ENCODE data around the gene ABCA6.
A peak's percentile ranks its signal among the peaks of the same experiment; 100 is the strongest.
"Not testable (repeated sequence)": the region's sequence is repeated elsewhere in the genome, so short reads cannot be mapped to it uniquely, and the experiment has no call there.

The ABCA6 gene

DNA sequence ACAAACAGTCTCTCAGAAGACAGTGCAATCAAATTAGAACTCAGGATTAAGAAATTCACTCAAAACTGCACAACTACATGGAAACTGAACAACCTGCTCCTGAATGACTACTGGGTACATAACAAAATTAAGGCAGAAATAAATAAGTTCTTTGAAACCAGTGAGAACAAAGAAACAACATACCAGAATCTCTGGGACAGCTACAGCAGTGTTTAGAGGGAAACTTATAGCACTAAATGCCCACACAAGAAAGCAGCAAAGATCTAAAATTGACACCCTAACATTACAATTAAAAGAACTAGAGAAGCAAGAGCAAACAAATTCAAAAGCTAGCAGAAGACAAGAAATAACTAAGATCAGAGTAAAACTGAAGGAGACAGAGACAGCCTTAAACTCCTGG is 68.3 kb downstream of the ABCA6 start:
- DNase-seq (ENCODE audit: low spot score): not testable (repeated sequence)

DNA sequence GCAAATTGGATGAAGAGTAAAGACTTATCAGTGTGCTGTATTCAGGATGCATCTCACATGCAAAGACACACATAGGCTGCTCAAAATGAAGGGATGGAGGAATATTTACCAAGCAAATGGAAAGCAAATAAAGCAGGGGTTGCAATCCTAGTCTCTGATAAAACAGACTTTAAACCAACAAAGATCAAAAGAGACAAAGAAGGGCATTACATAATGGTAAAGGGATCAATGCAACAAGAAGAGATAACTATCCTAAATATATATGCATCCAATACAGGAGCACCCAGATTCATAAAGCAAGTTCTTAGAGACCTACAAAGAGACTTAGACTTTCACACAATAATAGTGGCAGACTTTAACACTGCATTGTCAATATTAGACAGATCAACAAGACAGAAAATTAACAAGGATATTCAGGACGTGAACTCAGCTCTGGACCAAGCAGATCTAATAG is 68.9 kb downstream of the ABCA6 start:
- DNase-seq (ENCODE audit: low spot score): not testable (repeated sequence)

DNA sequence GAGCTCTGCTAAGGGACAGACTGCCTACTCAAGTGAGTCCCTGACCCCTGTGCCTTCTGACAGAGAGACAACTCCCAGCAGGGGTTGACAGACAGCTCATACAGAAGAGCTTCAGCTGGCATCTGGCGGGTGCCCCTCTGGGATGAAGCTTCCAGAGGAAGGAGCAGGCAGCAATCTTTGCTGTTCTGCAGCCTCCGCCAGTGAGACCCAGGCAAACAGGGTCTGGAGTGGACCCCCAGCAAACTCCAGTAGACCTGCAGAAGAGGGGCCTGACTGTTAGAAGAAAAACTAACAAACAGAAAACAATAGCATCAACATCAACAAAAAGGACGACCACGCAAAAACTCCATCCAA is 70.5 kb downstream of the ABCA6 start:
- not testable (repeated sequence) for DNase-seq (ENCODE audit: low spot score)

DNA sequence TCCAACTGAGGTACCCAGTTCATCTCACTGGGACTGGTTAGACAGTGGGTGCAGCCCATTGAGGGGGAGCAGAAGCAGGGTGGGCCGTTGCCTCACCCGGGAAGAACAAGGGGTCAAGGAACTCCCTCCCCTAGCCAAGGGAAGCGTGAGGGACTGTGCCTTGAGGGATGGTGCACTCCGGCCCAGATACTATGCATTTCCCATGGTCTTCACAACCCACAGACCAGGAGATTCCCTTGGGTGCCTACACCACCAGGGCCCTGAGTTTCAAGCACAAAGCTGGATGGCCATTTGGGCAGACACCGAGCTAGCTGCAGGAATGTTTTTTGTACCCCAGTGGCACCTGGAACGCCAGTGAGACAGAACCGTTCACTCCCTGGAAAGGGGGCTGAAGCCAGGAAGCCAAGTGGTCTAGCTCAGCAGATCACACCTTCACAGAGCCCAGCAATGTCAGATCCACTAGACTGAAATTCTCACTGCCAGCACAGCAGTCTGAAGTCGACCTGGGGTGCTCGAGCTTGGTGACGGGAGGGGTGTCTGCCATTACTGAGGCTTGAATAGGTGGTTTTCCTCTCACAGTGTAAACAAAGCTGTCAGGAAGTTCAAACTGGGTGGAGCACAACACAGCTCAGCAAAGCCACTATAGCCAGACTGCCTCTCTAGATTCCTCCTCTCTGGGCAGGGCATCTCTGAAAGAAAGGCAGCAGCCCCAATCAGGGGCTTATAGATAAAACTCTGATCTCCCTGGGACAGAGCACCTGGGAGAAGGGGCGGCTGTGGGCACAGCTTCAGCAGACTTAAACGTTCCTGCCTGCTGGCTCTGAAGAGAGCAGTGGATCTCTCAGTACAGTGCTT is 71.1 kb downstream of the ABCA6 start:
- DNase-seq (ENCODE audit: low spot score): not testable (repeated sequence)

DNA sequence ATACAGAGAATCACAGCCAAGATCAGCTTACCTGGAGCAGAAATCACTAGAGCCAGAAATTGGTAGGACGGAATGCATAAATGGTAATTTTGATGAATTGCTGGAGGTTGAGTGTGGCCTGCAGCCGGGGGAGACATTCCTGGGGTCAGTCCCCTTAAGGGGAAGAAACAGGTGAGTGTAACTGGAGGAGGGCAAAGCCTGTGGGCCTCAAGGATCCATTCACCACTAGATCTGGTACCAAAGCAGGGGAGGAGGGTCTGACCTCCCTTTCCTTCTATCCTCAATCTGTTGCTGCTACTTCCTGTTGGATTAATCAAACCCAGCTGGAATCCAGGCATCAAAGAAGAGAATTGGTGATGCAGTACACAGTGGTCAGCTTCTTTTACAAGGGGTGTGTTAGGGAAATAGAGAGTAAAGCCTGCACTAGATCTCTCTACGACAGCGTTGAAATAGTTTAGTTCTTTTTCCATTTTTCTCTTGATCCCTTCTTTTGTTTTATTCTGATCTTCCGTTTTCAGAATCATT is 72.4 kb downstream of the ABCA6 start:
- DNase-seq (ENCODE audit: low spot score): no peak

DNA sequence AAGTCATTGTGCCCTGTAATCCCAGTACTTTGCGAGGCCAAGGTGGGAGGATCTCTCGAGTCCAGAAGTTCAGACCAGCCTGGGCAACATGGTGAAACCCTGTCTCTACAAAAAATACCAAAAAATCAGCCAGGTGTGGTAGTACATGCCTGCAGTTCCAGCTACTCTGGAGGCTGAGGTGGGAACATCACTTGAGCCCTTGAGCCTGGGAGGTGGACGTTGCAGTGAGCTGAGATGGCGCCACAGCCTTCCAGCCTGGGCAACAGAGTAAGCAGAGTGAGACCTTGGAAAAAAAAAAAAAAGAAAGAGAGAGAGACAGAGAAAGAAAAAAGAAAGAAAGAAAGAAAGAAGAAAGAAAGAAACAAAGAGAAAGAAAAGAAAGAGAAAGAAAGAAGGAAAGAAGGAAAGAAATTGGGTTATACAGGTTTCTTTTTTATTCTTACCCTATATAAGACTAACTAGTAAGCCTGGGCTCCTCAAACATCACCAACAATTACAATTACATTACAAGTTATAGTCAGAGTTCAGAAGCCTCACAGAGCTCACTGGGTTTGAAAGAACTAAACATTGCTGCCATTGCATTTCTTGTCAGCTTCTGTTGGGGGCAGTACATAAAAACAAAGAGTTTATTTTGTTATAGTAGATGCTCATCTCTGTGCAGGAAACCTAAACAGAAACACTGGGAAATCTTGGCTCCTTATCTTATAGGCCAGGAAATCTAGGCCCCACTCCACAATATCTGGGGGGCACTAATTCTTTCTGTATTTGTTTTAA is 74.2 kb downstream of the ABCA6 start:
- DNase-seq (ENCODE audit: low spot score): no peak

DNA sequence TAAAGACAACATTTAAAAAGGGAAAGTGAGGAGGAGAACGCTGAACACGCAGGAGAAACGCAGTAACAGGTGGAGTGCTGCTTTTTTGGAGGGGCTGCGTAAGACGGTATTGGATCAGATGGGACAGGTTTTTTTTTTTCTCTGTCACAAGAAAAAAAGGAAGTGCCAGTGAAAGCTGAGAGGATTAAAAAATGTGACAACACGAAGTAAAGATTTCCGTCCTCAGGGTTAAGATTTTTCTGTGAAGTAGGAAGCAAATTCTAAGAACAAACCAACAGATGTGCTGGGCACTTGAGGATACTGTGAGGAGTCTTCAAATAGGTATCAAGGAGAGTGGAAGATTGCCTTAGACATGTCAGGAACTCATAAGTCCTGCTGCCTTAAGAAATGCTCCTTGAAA is 75.2 kb downstream of the ABCA6 start:
- DNase-seq (ENCODE audit: low spot score): no peak

DNA sequence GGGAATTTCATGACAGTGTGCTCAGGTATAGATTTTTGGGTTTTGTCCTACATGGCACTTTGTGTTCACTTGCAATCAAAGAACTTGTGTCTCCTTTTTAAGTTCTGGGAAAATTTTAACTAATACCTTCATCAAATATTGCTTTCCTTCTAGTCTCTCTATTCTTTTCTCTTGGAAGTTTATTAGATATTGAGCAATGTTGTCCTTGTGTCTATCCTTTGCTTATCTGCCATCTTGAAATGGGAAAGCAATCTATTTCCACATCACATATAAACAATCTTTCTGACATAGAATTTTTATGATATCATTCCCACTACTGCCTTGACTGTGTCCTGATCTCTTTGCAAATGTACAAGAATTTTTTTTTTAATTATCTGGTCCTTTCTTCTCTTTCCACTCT is 76.6 kb downstream of the ABCA6 start:
- no peak for DNase-seq (ENCODE audit: low spot score)

DNA sequence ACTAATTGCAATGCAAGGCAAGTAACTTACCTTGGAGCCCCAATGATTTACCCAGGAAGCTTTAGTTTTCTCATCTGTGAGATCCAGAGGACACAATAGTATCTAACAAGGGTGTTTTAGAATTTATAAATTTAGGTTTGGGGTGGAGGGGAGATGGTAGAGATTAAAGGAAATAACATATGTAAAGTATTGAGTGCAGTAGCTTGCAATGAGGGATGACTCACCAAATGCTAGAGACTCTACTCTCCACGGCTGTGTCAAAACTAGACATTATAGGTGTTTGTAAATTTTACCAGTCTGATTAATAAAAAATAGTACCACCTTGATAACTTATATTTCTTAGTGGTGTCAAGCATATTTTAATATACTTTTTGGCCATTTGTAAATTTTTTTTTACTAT is 77.2 kb downstream of the ABCA6 start:
- DNase-seq (ENCODE audit: low spot score): no peak

DNA sequence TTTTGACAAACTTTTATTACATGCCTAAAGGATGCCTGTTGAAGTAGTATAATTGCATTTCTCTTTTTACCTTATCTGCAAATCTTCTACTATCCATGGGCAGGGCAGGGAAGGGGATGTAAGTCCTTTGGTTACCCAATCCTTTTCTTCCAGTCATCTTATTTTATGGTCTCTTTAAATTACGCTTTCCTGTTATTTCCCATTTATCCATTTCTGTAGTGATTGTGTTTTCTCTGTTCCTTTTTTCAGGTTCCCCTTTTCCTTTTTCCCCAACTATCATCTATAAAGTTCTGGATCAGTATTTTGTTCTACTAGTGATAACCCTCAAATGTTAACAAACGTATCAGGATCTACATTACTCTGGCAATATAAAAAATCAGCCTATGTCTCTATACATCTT is 77.7 kb downstream of the ABCA6 start:
- DNase-seq (ENCODE audit: low spot score): no peak

DNA sequence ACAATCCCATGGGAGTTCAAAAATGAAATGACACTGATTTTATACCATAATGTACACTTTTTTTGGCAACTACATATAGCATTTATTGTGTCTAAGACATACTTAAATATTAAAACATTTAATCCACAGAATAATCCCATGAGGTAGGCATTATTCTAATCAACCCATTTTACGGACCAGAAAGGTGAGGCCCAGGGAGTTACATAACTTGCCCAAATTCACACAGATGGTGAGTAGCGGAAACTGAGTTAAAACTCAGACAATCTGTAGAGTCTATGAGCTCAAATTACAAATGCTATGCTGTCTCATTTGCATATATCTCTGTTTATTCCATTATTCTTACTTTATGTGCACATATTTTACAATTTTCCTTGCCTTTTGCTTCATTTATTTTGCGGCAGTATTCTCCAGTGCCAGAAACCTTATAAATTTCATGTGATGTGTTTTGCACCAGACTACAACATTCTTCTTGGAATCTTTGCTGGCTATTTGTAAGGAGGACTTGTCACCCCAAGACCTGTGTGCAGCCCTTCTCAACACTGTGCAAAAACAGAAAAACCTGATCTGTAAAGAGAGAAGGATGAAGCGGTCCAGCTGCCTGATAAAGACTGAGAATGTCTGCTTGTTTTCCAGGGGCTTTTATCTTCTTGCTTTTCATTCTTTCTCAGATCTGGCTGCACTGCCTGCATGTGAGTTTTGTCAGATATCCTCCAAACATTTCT is 78.7 kb downstream of the ABCA6 start:
- DNase-seq (ENCODE audit: low spot score): no peak

DNA sequence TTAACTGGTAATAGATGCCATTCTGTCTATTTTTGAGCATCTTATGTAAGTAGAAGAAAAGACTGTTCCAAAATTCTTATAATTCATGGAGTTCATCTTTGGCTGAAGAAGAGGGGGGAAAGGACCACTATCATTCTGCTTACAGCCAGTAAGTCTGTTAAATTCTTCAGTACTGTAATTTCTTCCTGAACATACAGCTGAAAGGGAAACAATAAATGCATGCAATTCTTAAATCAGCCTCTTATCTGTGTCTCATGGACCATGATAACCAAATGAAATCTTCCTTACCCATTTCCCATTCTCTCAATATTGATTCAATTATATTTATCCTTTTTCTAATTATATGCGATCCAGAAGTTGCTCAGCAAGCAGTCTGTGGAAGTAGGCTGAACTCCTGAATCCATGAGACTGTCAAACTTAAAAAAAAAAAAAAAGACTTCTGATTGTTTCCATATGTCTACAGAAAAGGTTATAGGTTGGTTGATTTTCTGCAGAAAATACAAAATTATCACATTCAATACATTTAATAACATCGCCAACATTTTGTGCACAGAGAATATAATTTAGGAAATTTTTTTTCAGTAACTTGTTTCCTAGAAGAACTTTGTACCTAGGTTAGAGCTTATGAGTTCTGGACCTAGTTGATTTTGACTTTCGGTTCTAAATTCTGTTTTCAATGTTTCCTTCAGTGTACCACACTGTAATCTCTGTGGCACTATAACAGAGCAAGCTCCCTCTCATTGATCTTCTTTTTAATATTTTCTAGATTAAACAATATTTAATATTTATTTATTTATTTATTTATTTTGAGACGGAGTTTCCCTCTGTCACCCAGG is 79.8 kb downstream of the ABCA6 start:
- no peak for DNase-seq (ENCODE audit: low spot score)

DNA sequence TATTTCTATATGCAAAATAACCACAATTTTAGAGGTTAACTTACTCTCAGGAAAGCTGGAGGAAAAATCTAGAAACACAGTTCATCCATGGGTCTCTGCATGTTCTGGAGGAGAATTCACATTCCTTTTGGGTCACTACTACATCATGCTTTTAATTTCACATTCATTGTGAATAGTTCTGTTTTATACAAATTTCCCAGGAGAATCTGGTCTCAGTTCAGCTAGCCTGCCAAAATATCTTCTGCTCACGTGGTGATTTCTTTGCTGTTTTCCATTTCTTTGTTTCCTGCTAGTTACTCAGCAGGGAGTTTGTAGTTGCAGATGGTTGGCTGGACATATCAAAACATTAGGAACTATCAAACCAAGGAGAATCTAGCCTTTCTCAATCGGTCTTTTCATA is 80.9 kb downstream of the ABCA6 start, which contains the start of gene ABCA9:
TSS of gene ABCA9 (minus strand) at position 106 of the 400 bp plus-strand sequence. CDS start 9,801 bp downstream, outside the sequence.
- peak; percentile 23 for DNase-seq (ENCODE audit: low spot score)

DNA sequence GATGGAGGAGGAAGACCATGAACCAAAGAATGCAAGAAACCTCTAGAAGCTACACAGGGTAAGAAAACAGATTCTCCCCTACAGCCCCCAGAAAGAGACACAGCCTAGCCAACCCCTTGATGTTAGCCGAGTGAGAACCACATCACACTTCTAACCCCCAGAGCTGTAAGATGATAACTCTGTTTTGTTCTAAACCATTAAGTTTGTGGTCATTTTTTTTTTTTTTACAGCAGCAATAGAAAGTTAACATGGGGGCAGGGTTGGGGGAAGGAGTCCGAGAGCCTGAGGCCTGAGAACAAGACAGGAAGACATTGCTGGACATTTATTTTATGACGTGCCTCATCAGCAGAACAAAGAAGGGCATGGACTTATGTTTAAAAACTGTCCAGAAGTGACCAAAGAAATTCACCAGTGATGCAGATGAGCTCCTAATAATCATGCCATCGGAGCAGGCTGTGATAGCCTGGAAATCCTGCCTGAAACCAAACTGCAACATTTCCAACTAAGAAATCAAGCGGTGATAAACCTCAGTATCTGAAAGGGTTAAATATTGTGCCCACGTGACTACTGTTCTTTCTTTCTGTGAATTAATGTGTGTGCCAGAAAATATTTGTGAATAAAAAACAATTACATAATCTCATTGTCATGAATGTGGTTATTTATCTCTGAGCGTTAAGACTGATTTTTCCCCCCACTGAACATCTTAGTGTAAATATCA is 82.1 kb downstream of the ABCA6 start:
- DNase-seq (ENCODE audit: low spot score): no peak

DNA sequence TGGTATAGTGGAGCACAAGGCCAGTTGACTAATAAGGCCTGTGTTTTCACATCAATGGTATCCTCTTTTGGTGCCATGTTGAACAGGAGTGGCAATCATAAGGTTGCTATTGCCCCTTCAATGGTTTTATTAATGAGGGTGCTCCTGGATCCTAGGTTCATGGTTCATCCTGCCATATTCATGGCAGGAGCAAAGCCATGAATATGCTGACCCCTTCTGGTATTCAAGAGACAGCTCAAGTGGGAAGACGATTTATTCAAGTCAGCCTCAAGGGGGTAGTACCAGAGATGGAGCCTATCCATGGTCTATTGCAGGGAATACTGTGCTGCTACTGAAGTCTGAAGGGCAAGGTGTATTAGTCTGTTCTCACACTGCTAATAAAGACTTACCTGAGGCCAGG is 83.5 kb downstream of the ABCA6 start:
- peak; percentile 5 for DNase-seq (ENCODE audit: low spot score)

DNA sequence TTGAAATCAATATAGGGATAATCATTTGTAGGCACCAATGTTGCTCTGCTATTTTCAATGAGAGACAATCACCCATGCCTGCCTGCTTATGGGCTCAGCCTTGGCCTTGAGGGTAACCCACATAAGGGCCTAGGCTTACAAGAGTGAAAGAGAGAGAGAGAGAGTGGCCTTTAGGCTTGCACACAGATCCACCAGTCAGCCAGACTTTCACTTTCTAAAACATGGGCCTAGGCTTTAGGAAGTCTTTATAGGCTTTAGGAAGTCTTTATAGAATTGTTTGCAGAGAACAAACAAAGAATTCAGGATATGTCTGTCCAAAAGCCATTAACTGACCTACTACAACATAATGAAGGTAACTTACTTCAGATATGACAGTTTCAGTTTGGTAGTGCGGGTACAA is 84.4 kb downstream of the ABCA6 start:
- no peak for DNase-seq (ENCODE audit: low spot score)

DNA sequence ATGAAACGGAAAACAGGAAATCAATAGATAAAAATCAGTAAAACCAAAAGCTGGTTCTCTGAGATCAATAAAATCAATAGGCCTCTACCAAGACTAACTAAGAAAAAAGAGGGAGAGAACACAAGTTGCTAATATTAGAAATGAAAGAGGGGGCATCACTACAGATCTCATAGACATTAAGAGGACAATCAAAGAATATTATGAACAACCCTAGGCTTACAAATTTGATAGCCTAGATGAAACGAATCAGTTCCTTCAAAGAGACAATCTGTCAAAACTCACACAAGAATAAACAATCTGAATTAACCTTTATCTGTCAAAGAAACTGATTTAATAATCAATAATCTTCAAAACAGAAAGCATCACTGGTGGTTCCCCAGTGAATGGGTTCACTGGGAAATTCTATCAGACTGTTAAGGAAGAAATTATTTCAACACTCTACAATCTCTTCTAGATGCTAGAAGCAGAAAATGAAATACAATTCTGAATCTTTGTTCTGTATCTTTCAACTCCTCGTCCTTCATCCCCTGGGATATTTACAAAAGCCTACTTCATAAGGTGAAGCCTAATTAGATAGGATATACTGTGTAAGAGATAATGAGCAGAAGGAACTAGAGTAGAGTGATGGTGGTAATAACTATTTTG is 85.4 kb downstream of the ABCA6 start:
- DNase-seq (ENCODE audit: low spot score): no peak

DNA sequence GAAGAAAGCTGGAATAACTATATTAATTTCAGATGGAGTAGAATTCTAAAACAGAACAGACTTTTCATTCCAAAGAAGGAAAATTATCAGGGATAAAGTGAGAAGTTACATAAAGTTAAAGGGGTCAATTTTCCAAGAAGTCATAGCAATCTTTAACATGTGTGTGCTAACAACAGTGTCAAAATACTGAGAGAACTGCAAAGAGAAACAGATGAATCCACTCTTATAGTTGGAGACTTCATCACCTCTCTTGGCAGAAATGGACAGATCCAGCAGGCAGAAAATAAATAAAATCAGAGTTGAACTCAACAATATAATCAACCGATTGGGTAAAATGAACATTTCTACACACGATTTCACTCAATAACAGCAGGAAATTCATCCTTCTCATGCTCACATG is 86.4 kb downstream of the ABCA6 start:
- DNase-seq (ENCODE audit: low spot score): no peak

DNA sequence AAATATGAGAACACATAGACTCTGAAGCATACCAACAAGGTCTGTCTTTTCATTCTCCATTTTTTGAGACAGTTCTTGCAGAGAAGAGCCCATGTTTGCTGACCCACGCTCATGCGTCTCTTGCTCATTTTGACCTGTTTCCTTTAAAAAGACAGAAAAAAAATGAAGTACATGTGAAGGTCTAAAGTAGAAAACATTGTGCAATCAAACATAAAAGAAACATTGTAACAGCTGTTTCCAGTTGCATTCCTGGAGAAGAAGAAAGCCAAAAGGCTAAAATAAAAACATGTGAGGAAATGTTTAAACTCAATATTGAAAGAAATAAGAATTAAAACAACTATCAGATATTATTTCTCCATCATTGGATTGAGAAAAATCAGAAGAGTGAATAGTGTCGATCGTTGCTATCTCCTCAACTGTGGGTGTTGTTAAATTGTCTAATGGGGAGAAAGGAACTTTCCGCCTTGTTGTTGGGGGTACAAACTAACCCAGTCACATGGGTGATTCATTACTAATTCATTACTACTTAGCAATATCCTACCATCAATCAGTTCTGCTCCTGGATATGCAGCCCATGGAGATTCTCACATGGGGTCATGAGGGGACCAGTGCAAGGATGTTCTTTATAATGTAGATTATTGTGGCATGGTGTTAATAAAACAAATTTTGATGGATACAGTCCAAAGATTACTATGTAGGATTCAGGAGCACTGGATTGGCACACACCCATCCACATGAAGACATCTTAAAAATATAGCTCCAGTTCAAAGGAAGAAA is 90.5 kb downstream of the ABCA6 start:
- no peak for DNase-seq (ENCODE audit: low spot score)

Data from cerebellar cortex (tissue), 1 donor.